Measurements from ENCODE around the gene H2AZ2. TPM values are rescaled to one million over a fixed set of nuclear protein-coding genes. Genes with fewer than 3 reads are reported as not detected.
"Not testable (repeated sequence)": the region's sequence is repeated elsewhere in the genome, so short reads cannot be mapped to it uniquely, and the experiment has no call there.

The H2AZ2 gene
- total RNA-seq, 1 donor from 2014 or later, result 261 TPM

GRCh38 chr7:44875241-44875640, 27.4 kb upstream of the H2AZ2 start:
- no peak for ATAC-seq
- intact Hi-C loops (cut with micrococcal nuclease), result no loop called here
- no peak for DNase-seq

- intact Hi-C loops (cut with micrococcal nuclease), result no loop called here
- DNase-seq (no peak), ATAC-seq (no peak)
Measured at GRCh38 chr7:44872787-44873186, 24.9 kb upstream of the H2AZ2 start.

- ATAC-seq; intact Hi-C loops (cut with micrococcal nuclease); DNase-seq: not testable (repeated sequence)
Measured at GRCh38 chr7:44871918-44872317, 24.0 kb upstream of the H2AZ2 start.

GRCh38 chr7:44870780-44871179, 22.9 kb upstream of the H2AZ2 start:
- ATAC-seq; DNase-seq; intact Hi-C loops (cut with micrococcal nuclease): not testable (repeated sequence)

GRCh38 chr7:44870336-44870735, 22.4 kb upstream of the H2AZ2 start:
- DNase-seq; ATAC-seq; intact Hi-C loops (cut with micrococcal nuclease): not testable (repeated sequence)

GRCh38 chr7:44867073-44867995, 19.4 kb upstream of the H2AZ2 start:
- intact Hi-C loops (cut with micrococcal nuclease), result loop anchor here (10.0 kb wide), 1 partner anchor 57 kb away; no protein-coding TSS in a partner anchor
- ATAC-seq (peak; percentile 68), DNase-seq (no peak)

GRCh38 chr7:44861949-44862348, 14.1 kb upstream of the H2AZ2 start:
- not testable (repeated sequence) for ATAC-seq, DNase-seq
- intact Hi-C loops (cut with micrococcal nuclease), result loop anchor here (10.0 kb wide), 1 partner anchor 63 kb away; no protein-coding TSS in a partner anchor

- DNase-seq (no peak), ATAC-seq (no peak)
- intact Hi-C loops (cut with micrococcal nuclease), result no loop called here
Measured at GRCh38 chr7:44858161-44858560, 10.3 kb upstream of the H2AZ2 start.

GRCh38 chr7:44854644-44855364, 6.9 kb upstream of the H2AZ2 start:
- intact Hi-C loops (cut with micrococcal nuclease), result no loop called here
- ATAC-seq, result no peak
- DNase-seq, result no peak

GRCh38 chr7:44853391-44853790, 5.5 kb upstream of the H2AZ2 start:
- no peak for ATAC-seq
- intact Hi-C loops (cut with micrococcal nuclease), result no loop called here
- DNase-seq, result no peak

- no peak for ATAC-seq
- intact Hi-C loops (cut with micrococcal nuclease), result no loop called here
Measured at GRCh38 chr7:44852590-44852989, 4.7 kb upstream of the H2AZ2 start.

GRCh38 chr7:44849885-44850544, 2.1 kb upstream of the H2AZ2 start:
- ATAC-seq (no peak), DNase-seq (no peak)
- intact Hi-C loops (cut with micrococcal nuclease), result loop anchor here (5.0 kb wide), 1 partner anchor 263 kb away; no protein-coding TSS in a partner anchor

More at GRCh38 chr7:44852590-44852989, 4.7 kb upstream of the H2AZ2 start:
- no peak for DNase-seq

- ATAC-seq (no peak), DNase-seq (no peak)
- intact Hi-C loops (cut with micrococcal nuclease), result loop anchor here (5.0 kb wide), 1 partner anchor 262 kb away; no protein-coding TSS in a partner anchor
Measured at GRCh38 chr7:44849259-44849884, 1.5 kb upstream of the H2AZ2 start.

- DNase-seq (peak; percentile 93), ATAC-seq (peak; percentile 79)
- intact Hi-C loops (cut with micrococcal nuclease), result loop anchor here (5.0 kb wide), 1 partner anchor 260 kb away; no protein-coding TSS in a partner anchor
Measured at GRCh38 chr7:44847509-44847919, 373 bp downstream of the H2AZ2 start.

- DNase-seq, result no peak
- intact Hi-C loops (cut with micrococcal nuclease), result loop anchor here (5.0 kb wide), 1 partner anchor 260 kb away; no protein-coding TSS in a partner anchor
- no peak for ATAC-seq
Measured at GRCh38 chr7:44846816-44847508, 925 bp downstream of the H2AZ2 start.

GRCh38 chr7:44846390-44846789, 1.5 kb downstream of the H2AZ2 start:
- DNase-seq, result not testable (repeated sequence)
- intact Hi-C loops (cut with micrococcal nuclease), result loop anchor here (5.0 kb wide), 1 partner anchor 259 kb away; no protein-coding TSS in a partner anchor

GRCh38 chr7:44845451-44845850, 2.4 kb downstream of the H2AZ2 start:
- no peak for DNase-seq

More at GRCh38 chr7:44846390-44846789, 1.5 kb downstream of the H2AZ2 start:
- ATAC-seq, result not testable (repeated sequence)

GRCh38 chr7:44843440-44843839, 4.4 kb downstream of the H2AZ2 start:
- ATAC-seq; DNase-seq; intact Hi-C loops (cut with micrococcal nuclease): not testable (repeated sequence)

More at GRCh38 chr7:44845451-44845850, 2.4 kb downstream of the H2AZ2 start:
- no peak for ATAC-seq
- intact Hi-C loops (cut with micrococcal nuclease), result loop anchor here (5.0 kb wide), 1 partner anchor 258 kb away; no protein-coding TSS in a partner anchor

Data from left ventricle myocardium superior (tissue), 1 donor.